Prostate gland (tissue), 2 donors: ENCODE measurements around the gene PEX7.

Experiments
- CTCF ChIP-seq, 4 experiments: fragments of 200-600 bp in 2 of 4; fragments of 450-650 bp in 2 of 4; sonication (generic) in 2 of 4; IDR thresholded peaks; 1 replicate in 3 of 4; 2 replicates in 1 of 4; pipeline ENCODE4 v1.5.1; 2016 to 2019; ENCODE audit warnings: antibody characterized with exemption in 4 of 4, mild to moderate bottlenecking in 2 of 4, moderate library complexity in 2 of 4
- POLR2A ChIP-seq: fragments of 450-650 bp; IDR thresholded peaks from one replicate; pipeline ENCODE4 v1.6.1; 2016; ENCODE audit warnings: antibody characterized with exemption, mild to moderate bottlenecking
- POLR2AphosphoS5 ChIP-seq: sonication (generic); formaldehyde crosslinking; IDR thresholded peaks from one replicate; pipeline ENCODE4 v1.6.1; 2017; ENCODE audit warnings: antibody characterized with exemption

GRCh38 chr6:136783021-136783420 lies 39.4 kb upstream of the PEX7 start:
- no peak for TF ChIP-seq CTCF (IDR thresholded peaks at IDR 0.05)
- TF ChIP-seq POLR2AphosphoS5 = no peak
- no peak for TF ChIP-seq POLR2A
